Neural cell (in vitro differentiated cells): ENCODE data around the gene SH3RF2. TPM values are rescaled to one million over a fixed set of nuclear protein-coding genes. Genes with fewer than 3 reads are reported as not detected.

Experiments used
- H2AFZ ChIP-seq: fragments of 200-600, 300-800 bp; sonication (generic), shearing (Covaris generic); 2 replicates; pipeline ENCODE4 v1.6.0; 2014; ENCODE audit warnings: low read depth, mild to moderate bottlenecking, antibody characterized with exemption, low read length, moderate library complexity
- H3F3A ChIP-seq: fragments of 200-600 bp; shearing (Covaris generic); 2 replicates; pipeline ENCODE4 v1.6.1; 2016; ENCODE audit warnings: mild to moderate bottlenecking, moderate library complexity, mixed read lengths, antibody characterized with exemption, low read length; ENCODE audit not compliant: insufficient read depth, poor library complexity, severe bottlenecking
- H3K27ac ChIP-seq: fragments of 200-600, 300-800 bp; sonication (generic), shearing (Covaris generic); 2 replicates; pipeline ENCODE4 v1.5.1; 2014; ENCODE audit warnings: mild to moderate bottlenecking, low read length, moderate library complexity
- H3K27me3 ChIP-seq: fragments of 300-800, 200-600 bp; sonication (generic), shearing (Covaris generic); 2 replicates; pipeline ENCODE4 v1.6.0; 2014; ENCODE audit warnings: mild to moderate bottlenecking, low read depth, low read length, moderate library complexity; ENCODE audit not compliant: insufficient read depth
- H3K36me3 ChIP-seq: fragments of 300-800, 200-600 bp; sonication (generic), shearing (Covaris generic); 2 replicates; pipeline ENCODE4 v1.5.1; 2014; ENCODE audit warnings: mild to moderate bottlenecking, antibody characterized with exemption, low read length, moderate library complexity; ENCODE audit not compliant: insufficient read depth
- H3K4me2 ChIP-seq: fragments of 300-800, 200-600 bp; sonication (generic), shearing (Covaris generic); 2 replicates; pipeline ENCODE4 v1.6.0; 2014; ENCODE audit warnings: mild to moderate bottlenecking, low read length
- H3K4me3 ChIP-seq: fragments of 300-800, 200-600 bp; sonication (generic), shearing (Covaris generic); 2 replicates; pipeline ENCODE4 v1.5.1; 2014; ENCODE audit warnings: mild to moderate bottlenecking, low read length, moderate library complexity
- H3K79me2 ChIP-seq: fragments of 200-600 bp; shearing (Covaris generic); replicated peaks from 2 replicates; pipeline ENCODE4 v1.6.0; 2014; ENCODE audit warnings: mild to moderate bottlenecking, low read length, moderate library complexity; ENCODE audit not compliant: insufficient read depth
- H3K9ac ChIP-seq: fragments of 300-800, 200-600 bp; sonication (generic), shearing (Covaris generic); 2 replicates; pipeline ENCODE4 v1.6.1; 2016; ENCODE audit warnings: mild to moderate bottlenecking, low read length, mixed read lengths
- H3K9me2 ChIP-seq: fragments of 200-600 bp; shearing (Covaris generic); 2 replicates; pipeline ENCODE4 v1.6.1; 2016; ENCODE audit warnings: mild to moderate bottlenecking, low read length, mixed read lengths; ENCODE audit not compliant: insufficient read depth
- H3K9me3 ChIP-seq: fragments of 200-600, 300-800 bp; sonication (generic), shearing (Covaris generic); 2 replicates; pipeline ENCODE4 v1.6.1; 2016; ENCODE audit warnings: mild to moderate bottlenecking, mixed run types, low read length, moderate library complexity, mixed read lengths
- H4K20me1 ChIP-seq: fragments of 200-600 bp; shearing (Covaris generic); 2 replicates; pipeline ENCODE4 v1.6.1; 2016; ENCODE audit warnings: mild to moderate bottlenecking, mixed run types; ENCODE audit not compliant: insufficient read depth
- CTCF ChIP-seq: fragments of 450-650 bp; IDR thresholded peaks from 2 replicates; pipeline ENCODE4 v1.5.1; 2014; ENCODE audit warnings: antibody characterized with exemption, mild to moderate bottlenecking, moderate library complexity; ENCODE audit not compliant: poor library complexity, severe bottlenecking
- EP300 ChIP-seq: fragments of 450-650 bp; conservative IDR thresholded peaks from 2 replicates; pipeline ENCODE4 v1.6.1; 2014; ENCODE audit warnings: antibody characterized with exemption, mild to moderate bottlenecking, moderate library complexity; ENCODE audit not compliant: poor library complexity, severe bottlenecking
- EZH2 ChIP-seq: fragments of 200-600, 300-800 bp; shearing (Covaris generic), sonication (generic); IDR thresholded peaks from 2 replicates; pipeline ENCODE4 v1.6.1; 2014; ENCODE audit warnings: antibody characterized with exemption, low read length, borderline replicate concordance, mild to moderate bottlenecking; ENCODE audit not compliant: insufficient read depth, poor library complexity, severe bottlenecking
- MXI1 ChIP-seq: fragments of 450-650 bp; conservative IDR thresholded peaks from 2 replicates; pipeline ENCODE4 v1.6.1; 2014; ENCODE audit warnings: antibody characterized with exemption, mild to moderate bottlenecking; ENCODE audit not compliant: poor library complexity, severe bottlenecking
- POLR2AphosphoS5 ChIP-seq: IDR thresholded peaks from 2 replicates; pipeline ENCODE4 v1.6.1; 2012
- RAD21 ChIP-seq: fragments of 450-650 bp; conservative IDR thresholded peaks from 2 replicates; pipeline ENCODE4 v1.6.1; 2014; ENCODE audit warnings: antibody characterized with exemption, mild to moderate bottlenecking, moderate library complexity
- REST ChIP-seq: IDR thresholded peaks from 2 replicates; pipeline ENCODE4 v1.6.1; 2012; ENCODE audit warnings: borderline replicate concordance
- SMC3 ChIP-seq: fragments of 450-650 bp; conservative IDR thresholded peaks from 2 replicates; pipeline ENCODE4 v1.6.1; 2014; ENCODE audit warnings: antibody characterized with exemption, mild to moderate bottlenecking, moderate library complexity; ENCODE audit not compliant: poor library complexity
- TAF1 ChIP-seq: IDR thresholded peaks from 2 replicates; pipeline ENCODE4 v1.6.1; 2012; ENCODE audit warnings: low read depth
- polyA plus RNA-seq: library from polyadenylated mRNA; depleted of rRNA; stranded (reverse); fragments of >200 nt; gene quantifications from 2 replicates; pipeline ENCODE4 v1.2.3, GENCODE V29; 2014

SH3RF2 gene
- polyA plus RNA-seq, 1 donor from 2014 or later = not detected

GRCh38 chr5:146068977-146069779 is 132.8 kb downstream of the SH3RF2 start:
- no peak for TF ChIP-seq TAF1
- TF ChIP-seq MXI1 = no peak
- TF ChIP-seq EZH2 = no peak
- no peak for TF ChIP-seq POLR2AphosphoS5
- no peak for TF ChIP-seq SMC3
- no peak for TF ChIP-seq REST
- TF ChIP-seq EP300 = no peak
- no peak for TF ChIP-seq RAD21
- no peak for TF ChIP-seq CTCF
- Histone ChIP-seq H3K4me2 (no peak overlapping the region), H3F3A (no peaks in the 10 kb centered on the region), H3K36me3 (no peaks in the 10 kb centered on the region), H3K9ac (no peak overlapping the region), H2AFZ (no peak overlapping the region), H3K27me3 (no peaks in the 10 kb centered on the region), H4K20me1 (no peaks in the 10 kb centered on the region), H3K27ac (no peak overlapping the region), H3K9me2 (no peaks in the 10 kb centered on the region), H3K9me3 (no peaks in the 10 kb centered on the region), H3K4me3 (no peak overlapping the region), H3K79me2 (no peaks in the 10 kb centered on the region)

GRCh38 chr5:146069780-146070099 is 133.4 kb downstream of the SH3RF2 start:
- Histone ChIP-seq H3K79me2 (no peaks in the 10 kb centered on the region), H3K36me3 (no peaks in the 10 kb centered on the region)
- TF ChIP-seq MXI1 = no peak
- no peak for TF ChIP-seq CTCF
- no peak for TF ChIP-seq SMC3
- TF ChIP-seq POLR2AphosphoS5 = no peak
- TF ChIP-seq RAD21 = no peak
- TF ChIP-seq EP300 = no peak
- no peak for TF ChIP-seq EZH2
- no peak for TF ChIP-seq TAF1
- TF ChIP-seq REST = no peak

More at GRCh38 chr5:146069780-146070099, 133.4 kb downstream of the SH3RF2 start:
- Histone ChIP-seq H3K9me3 (no peaks in the 10 kb centered on the region), H3K4me2 (no peak overlapping the region), H3K9me2 (no peaks in the 10 kb centered on the region), H3K4me3 (no peak overlapping the region), H4K20me1 (no peaks in the 10 kb centered on the region), H3K27me3 (no peaks in the 10 kb centered on the region), H3K9ac (no peak overlapping the region), H3K27ac (no peak overlapping the region), H2AFZ (no peak overlapping the region), H3F3A (no peaks in the 10 kb centered on the region)
